HG02678 (cell line): Measurements from ENCODE around the gene HOXB8.

ENCODE experiments used
- ATAC-seq: cut with Tn5 transposase; IDR thresholded peaks from one replicate; pipeline ENCODE4 v1.9.1; 2021; ENCODE audit warnings: mild to moderate bottlenecking, moderate library complexity; ENCODE audit not compliant: unreplicated experiment

The HOXB8 gene

GRCh38 chr17:48569674-48570324 lies 45.3 kb downstream of the HOXB8 start:
- ATAC-seq: no peak

GRCh38 chr17:48569240-48569582 lies 45.9 kb downstream of the HOXB8 start:
- ATAC-seq: no peak

GRCh38 chr17:48568499-48569239 lies 46.4 kb downstream of the HOXB8 start:
- no peak for ATAC-seq

GRCh38 chr17:48567646-48568354 lies 47.3 kb downstream of the HOXB8 start:
- no peak for ATAC-seq

GRCh38 chr17:48567209-48567608 lies 47.9 kb downstream of the HOXB8 start:
- no peak for ATAC-seq

- no peak for ATAC-seq
These were observed 48.4 kb downstream of the HOXB8 start for GRCh38 chr17:48566717-48567116.

GRCh38 chr17:48565925-48566710 lies 49.0 kb downstream of the HOXB8 start:
- no peak for ATAC-seq

- no peak for ATAC-seq
These were observed 50.0 kb downstream of the HOXB8 start for GRCh38 chr17:48565022-48565554.

- ATAC-seq: no peak
These were observed 50.7 kb downstream of the HOXB8 start for GRCh38 chr17:48564188-48565021.

- ATAC-seq: no peak
These were observed 51.3 kb downstream of the HOXB8 start for GRCh38 chr17:48563867-48564187.

GRCh38 chr17:48563385-48563838 lies 51.7 kb downstream of the HOXB8 start:
- no peak for ATAC-seq

GRCh38 chr17:48562934-48563333 lies 52.2 kb downstream of the HOXB8 start:
- no peak for ATAC-seq
